ENCODE measurements around the gene ZSWIM1. TPM values are rescaled to one million over a fixed set of nuclear protein-coding genes. Genes with fewer than 3 reads are reported as not detected.

Gene ZSWIM1
- total and polyA plus RNA-seq, 2 donors (not counting 3 experiments of a cell fraction or from before 2014, with no cell fraction given) = 8.5 to 10.0 TPM

DNA sequence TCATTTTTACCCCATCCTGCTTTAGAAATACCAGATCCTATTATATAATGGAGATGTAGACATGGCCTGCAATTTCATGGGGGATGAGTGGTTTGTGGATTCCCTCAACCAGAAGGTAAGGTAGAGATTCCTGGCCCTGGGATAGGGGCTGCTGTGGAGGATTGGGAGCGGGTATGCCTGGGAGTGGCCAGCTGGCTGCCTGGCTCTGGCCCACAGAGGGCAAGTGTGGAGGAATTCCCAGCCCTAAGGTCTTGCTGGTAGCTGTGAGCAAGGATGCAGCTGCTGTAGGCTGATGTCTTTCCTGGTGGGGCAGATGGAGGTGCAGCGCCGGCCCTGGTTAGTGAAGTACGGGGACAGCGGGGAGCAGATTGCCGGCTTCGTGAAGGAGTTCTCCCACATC, 16.7 kb downstream of the ZSWIM1 start:
- no peaks in the 10 kb centered on the region for H3K27me3 ChIP-seq (ENCODE audit: control insufficient read depth in 2 of 2, insufficient read depth in 2 of 2, low read length in 2 of 2)
- intact Hi-C loops (cut with micrococcal nuclease) = no loop called here
- H3K4me3 ChIP-seq (replicated peaks in 1 of 3; ENCODE audit: insufficient read depth in 1 of 3, low read depth in 1 of 3, low read length in 3 of 3) = no peak overlapping the region
- FAIRE-seq (no peak), DNase-seq (ENCODE audit: low read depth, low spot score) (no peak)
- dilution Hi-C loops (cut with MboI; ENCODE audit: extremely low pct_ligation_motif_present, low sequenced_read_pairs) = no loop called here
- H3K36me3 ChIP-seq (ENCODE audit: control insufficient read depth in 2 of 2, extremely low read depth in 1 of 2, insufficient read depth in 2 of 2, low read length in 2 of 2) = peaks cover 4 to 35% of the 10 kb centered on the region in 2 experiments
- H3K4me1 ChIP-seq (ENCODE audit: control insufficient read depth, extremely low read depth, insufficient read depth, low read length) = peaks cover 2% of the 10 kb centered on the region
- no peak overlapping the region for H3K27ac ChIP-seq (ENCODE audit: insufficient read depth, low read depth, low read length)
- no peak overlapping the region for H3K4me2 ChIP-seq (ENCODE audit: insufficient read depth, low read length)
- BruUV-seq (replicated peaks) = no TSS peak
- CTCF ChIA-PET = interaction anchor here (0.7 kb wide), 1 partner anchor 12 kb away, joined by 3 read pairs; no protein-coding TSS in a partner anchor
- POLR2A ChIA-PET = no interaction called here
- no peaks in the 10 kb centered on the region for H4K20me1 ChIP-seq (replicated peaks; ENCODE audit: control insufficient read depth, extremely low read depth, insufficient read depth, low read length)
- H3K9me1 ChIP-seq (replicated peaks; ENCODE audit: control insufficient read depth, extremely low read depth, insufficient read depth, low read length) = no peaks in the 10 kb centered on the region
- H3K9me3 ChIP-seq (replicated peaks; ENCODE audit: control insufficient read depth, insufficient read depth, low read length) = no peaks in the 10 kb centered on the region
- no peak overlapping the region for H3K9ac ChIP-seq (replicated peaks; ENCODE audit: extremely low read depth, insufficient read depth, low read length)
- TF ChIP-seq EZH2 (IDR thresholded peaks at IDR 0.05; ENCODE audit: borderline replicate concordance, low read depth, low read length, severe bottlenecking) (no peak), POLR2AphosphoS5 (IDR thresholded peaks at IDR 0.05; ENCODE audit: insufficient read depth, low read depth, low read length) (no peak), JUN (IDR thresholded peaks at IDR 0.05; ENCODE audit: borderline replicate concordance, insufficient read depth, insufficient read length, low read depth) (no peak), POLR2A (IDR thresholded peaks at IDR 0.05; ENCODE audit: low read depth, low read length) (no peak), GATA2 (IDR thresholded peaks at IDR 0.05; ENCODE audit: insufficient read depth, insufficient read length, low read depth, low read length) (no peak), MAX (IDR thresholded peaks at IDR 0.05; ENCODE audit: insufficient read depth, insufficient read length) (no peak), FOS (IDR thresholded peaks at IDR 0.05; ENCODE audit: borderline replicate concordance, insufficient read depth, low read length) (no peak), MYC (IDR thresholded peaks at IDR 0.05; ENCODE audit: low read depth, low read length) (no peak)
- TF ChIP-seq, protein P1, sequence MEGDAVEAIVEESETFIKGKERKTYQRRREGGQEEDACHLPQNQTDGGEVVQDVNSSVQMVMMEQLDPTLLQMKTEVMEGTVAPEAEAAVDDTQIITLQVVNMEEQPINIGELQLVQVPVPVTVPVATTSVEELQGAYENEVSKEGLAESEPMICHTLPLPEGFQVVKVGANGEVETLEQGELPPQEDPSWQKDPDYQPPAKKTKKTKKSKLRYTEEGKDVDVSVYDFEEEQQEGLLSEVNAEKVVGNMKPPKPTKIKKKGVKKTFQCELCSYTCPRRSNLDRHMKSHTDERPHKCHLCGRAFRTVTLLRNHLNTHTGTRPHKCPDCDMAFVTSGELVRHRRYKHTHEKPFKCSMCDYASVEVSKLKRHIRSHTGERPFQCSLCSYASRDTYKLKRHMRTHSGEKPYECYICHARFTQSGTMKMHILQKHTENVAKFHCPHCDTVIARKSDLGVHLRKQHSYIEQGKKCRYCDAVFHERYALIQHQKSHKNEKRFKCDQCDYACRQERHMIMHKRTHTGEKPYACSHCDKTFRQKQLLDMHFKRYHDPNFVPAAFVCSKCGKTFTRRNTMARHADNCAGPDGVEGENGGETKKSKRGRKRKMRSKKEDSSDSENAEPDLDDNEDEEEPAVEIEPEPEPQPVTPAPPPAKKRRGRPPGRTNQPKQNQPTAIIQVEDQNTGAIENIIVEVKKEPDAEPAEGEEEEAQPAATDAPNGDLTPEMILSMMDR (IDR thresholded peaks at IDR 0.05; ENCODE audit: extremely low read depth in 1 of 2, insufficient read depth in 1 of 2, low read depth in 1 of 2, low read length in 2 of 2) = no peak
- no peaks in the 10 kb centered on the region for H3K79me2 ChIP-seq (ENCODE audit: control insufficient read depth, insufficient read depth, low read length)
- H2AFZ ChIP-seq (ENCODE audit: low read depth, low read length) = no peak overlapping the region

All from endothelial cell of umbilical vein (primary cell).